ENCODE measurements around the gene FURIN.

GRCh38 chr15:90837094-90837493, 31.3 kb upstream of the FURIN start:
- no peak for TF ChIP-seq EZH2 (IDR thresholded peaks at IDR 0.05)
- no peak for TF ChIP-seq CTCF (IDR thresholded peaks at IDR 0.05)
- TF ChIP-seq EZH2phosphoT487 (IDR thresholded peaks at IDR 0.05), result no peak
